WTC11 (cell line): ENCODE measurements around the gene CERT1. TPM values are rescaled to one million over a fixed set of nuclear protein-coding genes. Genes with fewer than 3 reads are reported as not detected.
"Not testable (repeated sequence)": the region's sequence is repeated elsewhere in the genome, so short reads cannot be mapped to it uniquely, and the experiment has no call there.

Experiments used
- ATAC-seq: fragments of 200-7000 bp; cut with Tn5 transposase; 2 replicates; pipeline ENCODE4 v1.10.0; 2021; ENCODE audit warnings: mild to moderate bottlenecking, moderate library complexity
- CTCF ChIA-PET: fragments of 300-600 bp; sonication (Branson Sonifier 250); formaldehyde crosslinking; loops from one replicate; lab custom pipeline; 2021; ENCODE audit warnings: antibody characterized with exemption; lab: Charles Lee
- POLR2A ChIA-PET: fragments of 350-600 bp; sonication (Branson Sonifier 250); formaldehyde crosslinking; loops from one replicate; lab custom pipeline; 2021; ENCODE audit warnings: antibody characterized with exemption; lab: Charles Lee
- DNase-seq: peaks from one replicate; pipeline ENCODE4 v3.0.0; 2021; ENCODE audit warnings: low spot score
- H3K27ac Mint-ChIP-seq: 2 replicates; pipeline ENCODE4 v1.8.0; 2021; ENCODE audit warnings: mixed read lengths
- H3K27me3 Mint-ChIP-seq: 2 replicates; pipeline ENCODE4 v1.8.0; 2021; ENCODE audit warnings: low read depth, mild to moderate bottlenecking, moderate library complexity, mixed read lengths
- H3K36me3 Mint-ChIP-seq: 2 replicates; pipeline ENCODE4 v1.8.0; 2021; ENCODE audit warnings: mixed read lengths
- H3K4me1 Mint-ChIP-seq: 2 replicates; pipeline ENCODE4 v1.8.0; 2022; ENCODE audit warnings: mixed read lengths
- H3K4me3 Mint-ChIP-seq: 2 replicates; pipeline ENCODE4 v1.8.0; 2021; ENCODE audit warnings: mild to moderate bottlenecking, moderate library complexity, mixed read lengths
- H3K9me3 Mint-ChIP-seq: 2 replicates; pipeline ENCODE4 v1.8.0; 2021; ENCODE audit warnings: mixed read lengths
- AFF4 ChIP-seq: sonication (generic); formaldehyde crosslinking; IDR thresholded peaks from 2 replicates; pipeline ENCODE4 v1.8.1; 2023; ENCODE audit warnings: mild to moderate bottlenecking, missing genetic modification reagents, borderline replicate concordance
- AR ChIP-seq: fragments of 250-450 bp; sonication (Bioruptor Pico); IDR thresholded peaks from 2 replicates; pipeline ENCODE4 v1.9.0; 2021; ENCODE audit warnings: mild to moderate bottlenecking
- CBFB ChIP-seq: sonication (generic); formaldehyde crosslinking; IDR thresholded peaks from 2 replicates; pipeline ENCODE4 v1.8.1; 2022; ENCODE audit warnings: mild to moderate bottlenecking, low read depth, missing genetic modification reagents
- EMX1 ChIP-seq: fragments of 250-450 bp; sonication (Bioruptor Pico); IDR thresholded peaks from 2 replicates; pipeline ENCODE4 v1.8.0; 2021; ENCODE audit warnings: mild to moderate bottlenecking
- ETV6 ChIP-seq: sonication (generic); formaldehyde crosslinking; IDR thresholded peaks from 2 replicates; pipeline ENCODE4 v1.8.1; 2022; ENCODE audit warnings: mild to moderate bottlenecking, missing genetic modification reagents
- GRHL2 ChIP-seq: fragments of 250-450 bp; sonication (Bioruptor Pico); IDR thresholded peaks from 2 replicates; pipeline ENCODE4 v1.8.0; 2022; ENCODE audit warnings: mild to moderate bottlenecking, moderate library complexity; ENCODE audit not compliant: insufficient replicate concordance, severe bottlenecking
- GTF2I ChIP-seq: fragments of 250-450 bp; sonication (Bioruptor Pico); conservative IDR thresholded peaks from 2 replicates; pipeline ENCODE4 v1.4.0; 2021; ENCODE audit warnings: mild to moderate bottlenecking
- IRF2 ChIP-seq: sonication (generic); formaldehyde crosslinking; IDR thresholded peaks from 2 replicates; pipeline ENCODE4 v1.8.0; 2022; ENCODE audit warnings: low read depth, missing genetic modification reagents, borderline replicate concordance
- JAZF1 ChIP-seq: fragments of 250-450 bp; sonication (Bioruptor Pico); IDR thresholded peaks from 2 replicates; pipeline ENCODE4 v1.9.0; 2021; ENCODE audit warnings: moderate library complexity, mild to moderate bottlenecking, inconsistent platforms
- NFYB ChIP-seq: sonication (generic); formaldehyde crosslinking; conservative IDR thresholded peaks from 2 replicates; pipeline ENCODE4 v1.8.0; 2022; ENCODE audit warnings: low read depth, missing genetic modification reagents
- NR1H2 ChIP-seq: sonication (generic); formaldehyde crosslinking; IDR thresholded peaks from 2 replicates; pipeline ENCODE4 v1.9.0; 2021; ENCODE audit warnings: mild to moderate bottlenecking, moderate library complexity, missing genetic modification reagents
- NR2C2 ChIP-seq: sonication (generic); formaldehyde crosslinking; IDR thresholded peaks from 2 replicates; pipeline ENCODE4 v1.8.0; 2022; ENCODE audit warnings: mild to moderate bottlenecking, missing genetic modification reagents
- RELA ChIP-seq: sonication (generic); formaldehyde crosslinking; IDR thresholded peaks from 2 replicates; pipeline ENCODE4 v1.8.1; 2022; ENCODE audit warnings: missing genetic modification reagents, mild to moderate bottlenecking, borderline replicate concordance
- TEAD1 ChIP-seq: sonication (generic); formaldehyde crosslinking; IDR thresholded peaks from 2 replicates; pipeline ENCODE4 v1.8.0; 2022; ENCODE audit warnings: mild to moderate bottlenecking, missing genetic modification reagents
- TP53 ChIP-seq: sonication (generic); formaldehyde crosslinking; IDR thresholded peaks from 2 replicates; pipeline ENCODE4 v1.8.1; 2023; ENCODE audit warnings: mild to moderate bottlenecking, missing genetic modification reagents
- ZNF317 ChIP-seq: sonication (generic); formaldehyde crosslinking; IDR thresholded peaks from 2 replicates; pipeline ENCODE4 v1.8.1; 2023; ENCODE audit warnings: low read depth, mild to moderate bottlenecking, moderate library complexity, missing genetic modification reagents, borderline replicate concordance
- ZNF396 ChIP-seq: fragments of 250-450 bp; sonication (Bioruptor Pico); IDR thresholded peaks from 2 replicates; pipeline ENCODE4 v1.8.0; 2021; ENCODE audit warnings: mild to moderate bottlenecking, moderate library complexity, borderline replicate concordance
- ZNF416 ChIP-seq: fragments of 250-450 bp; sonication (Bioruptor Pico); IDR thresholded peaks from 2 replicates; pipeline ENCODE4 v1.9.0; 2021; ENCODE audit warnings: mild to moderate bottlenecking, inconsistent platforms
- ZNF423 ChIP-seq: fragments of 250-450 bp; sonication (Bioruptor Pico); IDR thresholded peaks from 2 replicates; pipeline ENCODE4 v2.1.2; 2022; ENCODE audit warnings: mild to moderate bottlenecking, moderate library complexity
- total RNA-seq: library from RNA; stranded (reverse); gene quantifications from 3 replicates; pipeline ENCODE4 v1.2.3, GENCODE V29; 2021
- TF ChIP-seq, protein P1 (sequence below): sonication (generic); formaldehyde crosslinking; IDR thresholded peaks from 2 replicates; pipeline ENCODE4 v1.8.1; 2022; ENCODE audit warnings: low read depth, missing genetic modification reagents, borderline replicate concordance
- TF ChIP-seq, protein P2 (sequence below): sonication (generic); formaldehyde crosslinking; conservative IDR thresholded peaks from 2 replicates; pipeline ENCODE4 v1.8.1; 2022; ENCODE audit warnings: mild to moderate bottlenecking, missing genetic modification reagents

Gene CERT1
- total RNA-seq, 1 experiment from 2014 or later: 50.8 TPM

- no peak for TF ChIP-seq AR (CRISPR knock-in tag)
- TF ChIP-seq GRHL2 (CRISPR knock-in tag): no peak
- no peak for TF ChIP-seq NFYB
- TF ChIP-seq TEAD1: 0 out of 2 replicates have a peak, but pooled peaks have one; percentile 47
- TF ChIP-seq IRF2 (CRISPR knock-in tag): no peak
- TF ChIP-seq AFF4 (CRISPR knock-in tag): no peak
- TF ChIP-seq CBFB (CRISPR knock-in tag): no peak
- TF ChIP-seq EMX1 (CRISPR knock-in tag): no peak
- TF ChIP-seq GTF2I (CRISPR knock-in tag): no peak
- TF ChIP-seq ETV6: no peak
- TF ChIP-seq, protein P1, sequence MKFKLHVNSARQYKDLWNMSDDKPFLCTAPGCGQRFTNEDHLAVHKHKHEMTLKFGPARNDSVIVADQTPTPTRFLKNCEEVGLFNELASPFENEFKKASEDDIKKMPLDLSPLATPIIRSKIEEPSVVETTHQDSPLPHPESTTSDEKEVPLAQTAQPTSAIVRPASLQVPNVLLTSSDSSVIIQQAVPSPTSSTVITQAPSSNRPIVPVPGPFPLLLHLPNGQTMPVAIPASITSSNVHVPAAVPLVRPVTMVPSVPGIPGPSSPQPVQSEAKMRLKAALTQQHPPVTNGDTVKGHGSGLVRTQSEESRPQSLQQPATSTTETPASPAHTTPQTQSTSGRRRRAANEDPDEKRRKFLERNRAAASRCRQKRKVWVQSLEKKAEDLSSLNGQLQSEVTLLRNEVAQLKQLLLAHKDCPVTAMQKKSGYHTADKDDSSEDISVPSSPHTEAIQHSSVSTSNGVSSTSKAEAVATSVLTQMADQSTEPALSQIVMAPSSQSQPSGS: no peak
- TF ChIP-seq ZNF396 (CRISPR knock-in tag): no peak
- TF ChIP-seq ZNF423 (CRISPR knock-in tag): no peak
- TF ChIP-seq RELA (CRISPR knock-in tag): no peak
- TF ChIP-seq ZNF416 (CRISPR knock-in tag): no peak
- TF ChIP-seq NR1H2 (CRISPR knock-in tag): no peak
- 0 out of 2 replicates have a peak, but pooled peaks have one; percentile 3 for TF ChIP-seq TP53 (CRISPR knock-in tag)
- no peak for TF ChIP-seq JAZF1 (CRISPR knock-in tag)
- TF ChIP-seq ZNF317: no peak
- no peak for TF ChIP-seq NR2C2
- TF ChIP-seq, protein P2, sequence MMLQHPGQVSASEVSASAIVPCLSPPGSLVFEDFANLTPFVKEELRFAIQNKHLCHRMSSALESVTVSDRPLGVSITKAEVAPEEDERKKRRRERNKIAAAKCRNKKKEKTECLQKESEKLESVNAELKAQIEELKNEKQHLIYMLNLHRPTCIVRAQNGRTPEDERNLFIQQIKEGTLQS (CRISPR knock-in tag): no peak
Measured at GRCh38 chr5:75511435-75512382, at the start of gene CERT1, which contains the start of gene POLK (continued).

DNA sequence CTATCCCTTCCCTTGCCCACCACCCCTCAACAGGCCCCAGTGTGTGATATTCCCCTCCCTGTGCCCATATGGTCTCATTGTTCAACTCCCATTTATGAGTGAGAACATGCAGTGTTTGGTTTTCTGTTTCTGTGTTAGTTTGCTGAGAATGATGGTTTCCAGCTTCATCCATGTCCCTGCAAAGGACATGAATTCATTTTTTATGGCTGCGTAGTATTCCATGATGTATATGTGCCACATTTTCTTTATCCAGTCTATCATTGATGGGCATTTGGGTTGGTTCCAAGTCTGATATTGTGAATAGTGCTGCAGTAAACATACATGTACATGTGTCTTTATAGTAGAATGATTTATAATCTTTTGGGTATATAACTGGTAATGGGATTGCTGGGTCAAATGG is 49.2 kb upstream of the CERT1 start:
- H3K4me1 Mint-ChIP-seq, DNase-seq, H3K27ac Mint-ChIP-seq, ATAC-seq, POLR2A ChIA-PET, H3K27me3 Mint-ChIP-seq, H3K4me3 Mint-ChIP-seq, CTCF ChIA-PET: not testable (repeated sequence)
- Mint-ChIP-seq H3K9me3 (peaks cover 36% of the 10 kb centered on the region), H3K36me3 (peaks cover 29% of the 10 kb centered on the region)
